ENCODE measurements around the gene ATP13A4.
"Not testable (repeated sequence)": the region's sequence is repeated elsewhere in the genome, so short reads cannot be mapped to it uniquely, and the experiment has no call there.

Gene ATP13A4

DNA sequence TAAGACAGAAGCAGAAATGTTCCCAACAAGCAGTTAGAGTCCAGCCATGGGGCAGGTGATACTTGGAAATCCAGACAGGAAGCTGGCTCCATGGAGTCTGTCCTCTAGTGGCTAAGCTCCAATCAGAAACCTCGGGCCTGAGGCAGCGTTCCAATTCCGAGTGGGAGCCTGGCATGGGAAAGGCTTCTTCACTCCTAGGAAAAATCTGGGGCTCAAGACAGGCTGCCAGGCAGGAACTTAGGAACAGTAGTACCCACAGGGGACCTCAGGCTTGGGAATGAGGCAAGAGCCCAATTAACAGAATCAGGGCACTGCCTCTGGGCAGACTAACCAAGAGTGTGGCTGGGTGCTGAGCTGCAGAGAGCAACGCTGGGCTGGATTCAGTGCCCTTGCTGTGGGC, 6.2 kb upstream of the ATP13A4 start:
- no peak for FAIRE-seq
- DNase-seq (ENCODE audit: low spot score), result no peak

DNA sequence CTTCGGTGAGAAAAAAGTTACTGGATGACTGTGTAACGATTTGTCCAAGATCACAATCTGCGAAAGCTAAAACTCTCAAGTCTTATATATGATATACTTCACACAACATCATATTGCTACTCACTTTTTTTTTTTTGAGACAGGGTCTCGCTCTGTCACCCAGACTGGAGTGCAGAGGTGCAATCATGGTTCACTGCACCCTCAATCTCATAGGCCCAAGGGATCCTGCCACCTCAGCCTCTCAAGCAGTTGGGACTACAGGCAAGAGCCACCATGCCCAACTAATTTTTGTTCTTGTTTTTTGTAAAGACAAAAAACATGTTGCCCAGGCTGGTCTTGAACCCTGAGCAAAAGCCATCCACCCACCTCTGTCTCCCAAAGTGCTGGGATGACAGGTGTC, 5.4 kb upstream of the ATP13A4 start:
- no peak for FAIRE-seq
- DNase-seq (ENCODE audit: low spot score), result no peak

DNA sequence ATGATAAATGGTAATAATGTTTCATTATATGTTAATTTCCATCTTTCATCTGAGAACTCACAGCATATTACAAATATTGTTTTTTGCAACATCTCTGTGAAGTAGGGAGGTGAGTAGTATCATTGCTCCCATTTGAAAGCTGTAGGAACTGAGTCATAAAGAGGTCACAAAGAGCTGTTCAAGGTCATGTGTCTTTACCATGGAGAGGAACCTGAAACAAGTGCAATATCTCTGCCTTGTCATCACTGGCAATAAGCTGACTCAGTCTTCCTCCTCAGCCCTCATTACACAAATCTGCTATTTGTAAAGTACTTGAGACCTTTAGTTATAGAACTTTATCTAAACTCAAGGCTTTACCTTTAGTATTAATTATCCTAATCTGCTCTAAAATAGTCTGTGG, 4.4 kb upstream of the ATP13A4 start:
- FAIRE-seq (no peak), DNase-seq (ENCODE audit: low spot score) (no peak)

DNA sequence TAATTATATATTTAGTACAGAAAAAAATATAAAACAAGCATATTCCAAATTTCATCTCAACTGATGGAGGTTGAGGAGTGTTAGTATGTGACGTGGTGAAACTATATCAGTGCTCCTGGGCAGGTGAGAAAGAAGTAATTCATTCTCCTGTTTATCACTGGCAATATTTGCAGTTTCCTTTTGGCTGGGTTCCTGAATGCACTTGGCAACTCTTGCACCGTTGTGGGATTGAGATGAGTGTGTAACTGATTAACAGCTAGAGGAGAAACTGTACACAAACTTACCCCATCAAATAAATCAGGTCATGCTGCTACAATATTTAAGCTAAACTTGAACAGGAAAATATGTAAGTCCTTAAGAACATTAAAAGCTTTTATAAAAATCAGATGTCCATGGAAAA, 2.1 kb upstream of the ATP13A4 start:
- DNase-seq (ENCODE audit: low spot score) (no peak), FAIRE-seq (no peak)

DNA sequence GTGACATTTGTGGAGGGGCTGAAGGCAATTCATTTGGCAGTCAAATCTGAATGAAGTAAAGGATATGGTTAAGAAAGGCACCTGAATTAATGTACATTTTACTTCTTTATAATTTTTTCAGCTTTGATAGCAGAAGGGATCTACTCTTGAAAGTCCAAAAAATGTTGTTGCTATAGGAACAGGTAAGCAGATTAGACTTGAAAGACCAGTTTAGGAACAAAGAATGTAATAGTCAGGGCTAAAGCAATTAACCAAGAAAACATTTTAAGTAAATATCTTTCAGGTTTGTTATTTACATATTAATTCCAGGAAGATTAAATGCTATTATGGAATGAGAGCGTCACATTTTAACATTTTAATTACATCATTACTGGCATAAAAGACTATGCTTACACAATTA, 1.1 kb downstream of the ATP13A4 start:
- FAIRE-seq, result no peak

DNA sequence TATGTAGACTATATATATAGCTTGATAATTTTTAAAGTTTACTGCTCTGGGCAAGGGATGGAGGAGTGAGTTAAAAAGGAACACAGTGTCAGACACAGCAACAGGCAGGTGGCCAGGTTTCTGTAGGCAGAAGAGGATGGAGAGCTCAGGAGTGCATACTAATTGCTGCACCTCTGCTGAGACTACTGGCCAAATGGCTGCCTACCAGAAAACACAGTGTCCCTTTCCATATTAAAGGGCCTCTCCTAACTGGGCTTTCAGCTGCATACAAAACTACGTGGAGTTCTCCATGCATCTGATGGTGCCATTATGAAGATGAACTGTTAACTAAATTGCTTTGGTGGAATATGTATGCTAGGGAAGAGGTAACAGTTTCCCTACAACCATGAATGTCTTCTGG, 1.8 kb downstream of the ATP13A4 start:
- FAIRE-seq, result no peak
- DNase-seq (ENCODE audit: low spot score), result no peak

More for the DNA sequence above, 1.1 kb downstream of the ATP13A4 start:
- no peak for DNase-seq (ENCODE audit: low spot score)

DNA sequence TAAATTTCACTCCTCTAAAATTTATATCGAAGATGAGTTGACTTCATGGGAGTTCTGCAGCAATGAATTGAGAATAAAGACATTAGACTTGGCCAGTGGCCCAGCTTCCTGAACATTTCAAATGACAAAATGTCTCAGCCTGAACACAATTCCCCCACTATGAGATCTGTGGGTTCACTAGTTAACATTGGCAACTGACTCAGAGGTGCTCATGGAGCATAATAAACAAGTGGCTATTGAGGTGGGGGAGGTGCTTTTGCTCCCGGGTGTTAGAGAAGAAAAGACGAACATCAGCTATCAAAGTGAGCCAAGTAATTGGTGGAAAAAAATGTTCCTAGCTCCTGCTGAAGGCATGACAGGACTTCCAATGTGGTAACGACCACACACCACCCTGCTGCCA, 6.3 kb downstream of the ATP13A4 start:
- DNase-seq (ENCODE audit: low spot score), result no peak
- FAIRE-seq, result no peak

DNA sequence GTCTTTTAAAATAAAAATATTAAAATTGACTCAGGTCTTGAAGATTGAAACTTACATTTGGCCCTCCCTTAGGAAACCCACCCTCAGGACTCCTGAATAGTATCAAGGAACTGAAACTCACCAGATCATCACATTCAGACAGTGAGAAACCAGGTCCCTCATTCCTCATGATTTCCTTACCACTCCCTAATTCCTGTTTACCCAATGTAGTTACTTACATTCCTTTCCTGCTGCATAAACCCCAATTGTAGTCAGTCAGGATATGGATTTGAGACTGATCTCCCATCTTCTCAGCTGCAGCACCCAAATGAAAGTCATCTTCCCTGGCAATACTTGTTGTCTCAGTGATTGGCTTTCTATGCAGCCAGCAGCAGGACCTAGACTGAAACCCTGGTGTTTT, 8.6 kb downstream of the ATP13A4 start:
- FAIRE-seq (no peak), DNase-seq (ENCODE audit: low spot score) (no peak)

DNA sequence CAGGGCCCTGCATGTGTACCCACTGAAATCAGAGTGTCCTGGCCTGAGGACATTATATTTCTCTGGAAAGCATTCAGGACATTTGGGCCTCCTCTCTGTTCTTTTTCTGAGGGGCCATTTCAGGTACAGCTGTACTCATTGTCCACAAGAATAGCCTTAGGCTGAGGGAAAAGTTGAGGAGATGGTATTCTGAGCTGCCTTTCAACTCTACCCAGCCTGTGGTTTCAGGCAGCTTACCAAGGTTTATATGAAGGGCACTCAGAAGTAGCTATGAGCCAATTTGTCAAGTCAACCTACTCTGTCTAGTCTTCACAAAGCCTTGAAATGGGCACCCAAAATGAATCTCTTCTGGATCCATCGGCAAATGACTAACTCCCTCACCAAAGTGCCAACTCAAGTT, 9.4 kb downstream of the ATP13A4 start:
- DNase-seq (ENCODE audit: low spot score) (no peak), FAIRE-seq (no peak)

DNA sequence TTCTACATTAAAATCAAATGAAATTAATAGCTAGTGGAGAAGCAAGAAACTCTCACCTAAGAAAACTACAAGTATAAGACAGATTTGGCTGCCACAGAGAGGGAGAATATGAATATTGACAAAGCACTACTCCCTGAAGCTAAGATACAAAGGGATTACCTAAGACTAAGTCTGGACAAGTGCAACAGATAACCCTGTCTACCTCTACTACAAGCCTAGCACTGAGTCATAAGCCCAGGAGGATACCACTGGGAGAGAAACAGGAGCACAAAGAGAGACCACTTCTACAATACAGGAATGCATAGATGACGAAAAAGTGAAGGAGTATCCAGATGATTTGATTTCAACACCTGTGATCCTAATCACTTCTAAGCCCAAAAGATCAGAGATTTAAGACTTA, 10.4 kb downstream of the ATP13A4 start:
- FAIRE-seq, result no peak

DNA sequence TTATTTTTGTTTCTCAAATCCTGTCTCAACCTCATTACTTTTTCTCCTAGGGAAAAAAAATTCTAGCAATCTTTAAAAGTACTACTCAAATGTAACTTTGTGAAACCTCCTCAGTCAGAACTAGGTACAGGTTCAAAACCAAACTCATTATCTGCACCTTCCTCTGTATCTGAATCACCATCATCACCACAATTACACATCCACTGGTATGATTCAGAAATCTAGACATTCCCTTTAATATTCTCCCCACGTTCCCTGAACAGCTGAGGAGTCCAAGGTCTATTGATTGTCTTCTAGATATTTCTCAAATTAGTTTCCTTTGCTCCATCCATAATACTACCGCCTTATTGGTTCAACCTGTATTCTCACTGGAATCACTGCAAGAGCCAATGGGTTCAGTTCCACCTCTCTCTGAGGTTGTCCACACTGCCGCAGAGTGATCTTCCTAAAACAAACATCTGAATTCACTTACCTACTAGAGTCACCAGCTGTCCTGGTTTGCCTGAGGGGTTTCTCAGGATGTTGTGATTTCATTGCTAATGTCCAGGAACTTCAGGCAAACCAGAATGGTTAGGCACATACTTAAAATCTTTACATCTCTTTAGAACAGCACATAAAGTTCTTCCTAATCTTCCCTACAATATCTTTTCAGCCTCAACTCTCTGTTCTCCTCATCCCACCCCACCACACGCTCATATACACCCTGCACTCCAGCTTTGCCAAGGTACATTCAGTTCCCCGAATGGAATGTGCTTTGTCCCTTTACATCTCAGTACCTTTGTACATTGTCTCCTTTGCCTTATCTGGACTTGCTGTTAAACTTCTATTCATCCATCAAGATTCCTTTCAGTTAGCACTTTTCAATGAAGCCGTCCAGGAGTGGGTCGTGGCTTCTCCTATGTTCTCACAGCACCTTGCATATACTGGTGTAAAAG, 24.2 kb downstream of the ATP13A4 start:
- FAIRE-seq (no peak), DNase-seq (ENCODE audit: low spot score) (no peak)

More for the DNA sequence above, 10.4 kb downstream of the ATP13A4 start:
- DNase-seq (ENCODE audit: low spot score), result no peak

DNA sequence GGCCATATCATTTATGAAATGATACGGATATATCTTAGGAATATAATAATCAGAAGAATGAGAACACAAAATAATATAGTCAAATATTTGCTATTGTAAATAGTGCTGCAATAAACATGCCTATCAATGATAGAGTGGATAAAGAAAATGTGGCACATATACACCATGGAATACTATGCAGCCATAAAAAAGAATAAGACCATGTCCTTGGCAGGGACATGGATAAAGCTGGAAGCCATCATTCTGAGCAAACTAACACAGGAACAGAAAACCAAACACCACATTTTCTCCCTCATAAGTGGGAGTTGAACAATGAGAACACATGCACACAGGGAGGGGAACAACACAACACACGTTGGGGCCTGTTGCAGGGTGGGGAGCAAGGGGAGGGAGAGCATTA, 28.6 kb downstream of the ATP13A4 start:
- not testable (repeated sequence) for FAIRE-seq; DNase-seq (ENCODE audit: low spot score)

DNA sequence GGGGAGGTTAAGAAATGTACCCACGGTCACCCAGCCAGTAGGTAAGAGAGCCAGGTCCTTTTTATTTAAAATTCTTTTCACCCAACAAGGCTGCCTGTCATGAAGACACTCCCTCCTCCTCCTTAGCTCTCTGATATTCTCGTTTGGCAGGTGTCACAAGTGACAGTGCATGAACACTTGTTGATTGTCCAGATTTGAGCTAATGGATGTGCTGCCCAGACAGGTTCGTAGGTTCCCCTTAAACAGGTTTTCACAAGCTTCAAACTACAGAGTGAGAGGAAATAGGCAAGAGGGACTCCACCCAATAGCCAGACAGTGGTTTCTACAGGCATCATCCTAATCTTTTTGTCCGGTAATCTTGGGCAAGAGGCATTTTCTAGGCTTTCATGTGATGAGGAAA, 32.2 kb downstream of the ATP13A4 start:
- DNase-seq (ENCODE audit: low spot score), result no peak
- no peak for FAIRE-seq

DNA sequence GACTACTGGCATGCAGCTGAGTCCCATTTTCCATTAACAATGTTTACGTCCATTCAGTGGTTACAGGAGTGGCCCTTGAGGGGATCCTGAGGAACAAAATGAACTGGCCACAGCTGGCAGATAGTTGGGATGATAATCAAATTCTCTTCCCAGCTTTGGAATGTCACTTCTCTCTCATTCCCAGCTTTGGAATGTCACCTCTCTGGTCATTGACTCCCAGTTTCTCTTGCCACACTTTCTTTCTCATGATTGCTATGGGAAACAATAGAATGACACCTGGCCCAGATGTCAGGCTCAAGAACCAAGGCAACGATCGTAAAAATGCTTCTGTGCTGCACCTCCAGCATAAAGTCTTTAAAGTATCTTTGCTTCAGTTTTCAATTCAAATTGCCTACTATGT, 34.0 kb downstream of the ATP13A4 start:
- no peak for FAIRE-seq
- no peak for DNase-seq (ENCODE audit: low spot score)

DNA sequence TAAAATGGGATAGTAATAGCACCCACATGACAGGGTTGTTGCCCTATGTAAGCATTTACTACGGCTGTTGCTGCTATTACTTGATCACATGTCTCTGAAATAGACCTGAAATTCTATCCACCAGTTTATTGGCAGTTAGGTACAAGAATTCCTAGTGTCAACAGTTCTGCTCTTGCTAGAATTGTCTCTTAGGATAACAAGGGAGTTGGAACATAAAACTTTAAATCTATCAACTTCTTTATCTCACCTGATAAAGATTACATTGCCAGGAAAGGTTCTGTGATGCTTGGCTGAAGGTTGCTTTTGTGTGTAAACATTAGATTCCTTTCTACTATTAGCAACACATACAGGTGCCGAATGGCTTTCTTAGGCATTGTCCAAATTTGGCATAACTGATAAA, 38.7 kb downstream of the ATP13A4 start:
- DNase-seq (ENCODE audit: low spot score) (no peak), FAIRE-seq (no peak)

DNA sequence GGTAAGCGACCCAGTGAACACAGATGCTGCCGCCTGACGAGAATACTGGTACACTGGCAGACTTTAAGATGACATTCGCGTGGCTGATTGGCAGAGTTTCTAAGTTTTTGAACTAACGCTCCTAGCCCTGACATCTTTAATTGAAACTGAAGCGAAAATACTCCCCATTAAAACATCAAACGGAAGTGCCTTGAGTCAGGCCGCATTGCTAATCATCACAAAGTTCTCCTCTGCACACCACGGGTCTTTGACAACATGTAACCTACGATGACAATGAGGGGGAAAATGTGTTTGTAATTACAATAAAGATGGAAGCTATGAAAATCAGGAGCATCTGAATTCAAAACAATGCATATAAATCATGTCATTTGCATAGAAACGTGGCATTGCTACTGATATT, 44.5 kb downstream of the ATP13A4 start:
- FAIRE-seq (no peak), DNase-seq (ENCODE audit: low spot score) (no peak)

DNA sequence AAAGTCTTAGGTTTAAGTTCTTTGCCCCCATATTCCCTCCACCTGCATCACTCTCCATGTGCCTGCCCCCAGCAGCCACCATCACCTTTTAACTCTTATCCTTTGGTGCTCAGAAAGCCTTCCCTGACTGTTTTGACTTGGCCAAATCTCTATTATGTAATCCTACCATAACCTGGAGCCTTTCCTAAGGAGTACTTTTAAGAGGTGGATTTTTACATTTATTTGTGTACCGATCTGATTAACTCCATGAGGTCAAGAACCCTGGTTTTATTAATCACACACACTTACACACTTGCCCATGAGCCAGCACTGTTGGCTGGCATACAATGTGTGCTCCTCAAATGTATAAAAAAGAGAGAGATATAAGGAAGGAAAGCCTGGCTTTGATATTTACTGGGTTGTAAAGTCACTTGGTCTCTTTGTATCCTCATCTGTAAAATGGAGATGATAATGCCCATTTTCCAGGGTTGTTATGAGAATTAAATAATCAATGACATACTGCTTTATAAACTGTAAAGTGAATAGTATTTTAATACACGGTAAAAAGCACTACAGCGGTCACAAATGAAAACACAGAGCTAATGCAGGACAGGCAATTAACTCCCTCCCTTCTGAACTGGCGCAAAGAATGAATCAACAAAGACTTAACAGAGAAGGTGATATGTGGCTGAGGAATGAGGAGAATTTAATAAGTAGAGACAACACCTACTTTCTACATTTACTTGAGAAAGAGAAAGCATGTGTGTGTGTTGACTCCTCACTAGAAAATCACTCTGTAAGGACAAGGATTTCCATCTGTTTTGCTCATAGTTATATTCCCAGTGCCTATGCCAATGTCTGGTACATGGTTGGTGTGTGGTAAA, 45.4 kb downstream of the ATP13A4 start:
- FAIRE-seq (no peak), DNase-seq (ENCODE audit: low spot score) (no peak)

DNA sequence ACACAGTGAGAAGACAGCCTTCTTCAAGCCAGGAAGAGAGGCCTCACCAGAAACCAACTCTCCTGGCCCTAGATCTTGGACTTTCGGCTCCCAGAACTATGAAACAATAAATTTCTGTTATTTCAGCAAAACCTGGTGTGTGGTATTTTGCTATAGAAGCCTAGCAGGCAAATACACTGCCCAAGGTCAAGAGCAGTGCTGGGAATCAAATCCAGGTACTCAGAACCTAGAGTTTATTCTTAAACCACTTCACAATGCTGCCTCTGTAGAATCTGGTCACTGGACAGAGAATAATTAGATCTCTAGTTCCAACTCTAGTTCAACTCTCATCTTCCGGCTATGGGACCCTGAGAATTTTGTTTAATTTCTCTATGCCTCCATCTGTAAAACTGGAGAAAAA, 46.6 kb downstream of the ATP13A4 start:
- no peak for DNase-seq (ENCODE audit: low spot score)
- no peak for FAIRE-seq

DNA sequence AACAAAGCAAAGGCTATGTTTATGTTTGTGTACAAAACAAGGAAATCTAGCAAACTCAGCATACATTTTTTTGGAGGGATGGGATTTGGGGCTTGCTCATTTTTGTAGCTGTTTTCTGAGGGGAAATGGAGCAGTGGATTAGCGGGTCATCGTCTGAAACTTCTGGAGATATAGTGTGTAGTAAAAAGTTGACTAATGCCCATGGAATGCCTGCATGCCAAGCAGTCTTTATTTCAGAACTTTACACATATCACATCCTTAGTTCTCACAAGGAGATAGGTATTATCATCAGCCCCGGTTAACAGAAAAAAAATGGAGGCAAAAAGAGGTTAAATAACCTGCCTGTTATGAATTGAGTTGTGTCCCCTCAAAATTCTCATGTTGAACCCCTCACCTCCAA, 47.1 kb downstream of the ATP13A4 start:
- FAIRE-seq (no peak), DNase-seq (ENCODE audit: low spot score) (no peak)

DNA sequence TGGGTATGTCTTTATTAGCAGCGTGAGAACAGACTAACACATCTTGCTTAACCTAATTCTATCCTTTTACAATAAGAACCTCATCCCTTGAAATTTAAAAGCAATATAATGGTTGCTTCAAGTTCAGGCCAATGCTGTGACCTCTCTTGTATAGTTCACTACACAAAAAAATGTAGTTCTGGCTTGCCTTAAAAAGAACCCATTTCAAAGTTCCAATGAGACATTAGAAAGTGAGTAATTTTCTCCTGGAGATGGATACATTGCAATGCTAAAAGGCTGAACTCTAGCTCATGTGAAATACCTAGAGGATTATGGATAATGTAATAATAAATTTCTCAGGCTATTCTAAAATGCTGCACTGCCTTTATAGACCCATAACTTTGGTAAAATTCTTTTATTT, 47.8 kb downstream of the ATP13A4 start:
- no peak for FAIRE-seq
- no peak for DNase-seq (ENCODE audit: low spot score)

DNA sequence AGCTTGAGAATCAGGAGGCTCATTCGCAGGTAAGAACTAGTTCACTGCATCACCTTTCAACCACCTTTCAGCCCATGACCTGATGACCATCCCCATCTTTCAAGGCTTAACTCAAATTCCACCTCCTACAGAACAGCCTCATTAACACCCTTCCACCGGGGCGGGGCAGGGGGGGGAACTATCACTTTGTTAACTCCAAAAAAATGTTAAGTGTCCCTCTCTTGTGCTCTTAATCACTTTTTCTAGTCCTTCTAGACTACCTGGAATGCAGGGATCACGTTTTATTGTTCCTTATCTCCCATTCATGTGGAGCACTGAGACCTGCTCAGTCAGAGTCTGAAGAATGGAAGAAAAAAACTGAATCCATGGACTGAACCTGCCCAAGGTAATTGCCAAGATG, 51.8 kb downstream of the ATP13A4 start:
- FAIRE-seq, result no peak

DNA sequence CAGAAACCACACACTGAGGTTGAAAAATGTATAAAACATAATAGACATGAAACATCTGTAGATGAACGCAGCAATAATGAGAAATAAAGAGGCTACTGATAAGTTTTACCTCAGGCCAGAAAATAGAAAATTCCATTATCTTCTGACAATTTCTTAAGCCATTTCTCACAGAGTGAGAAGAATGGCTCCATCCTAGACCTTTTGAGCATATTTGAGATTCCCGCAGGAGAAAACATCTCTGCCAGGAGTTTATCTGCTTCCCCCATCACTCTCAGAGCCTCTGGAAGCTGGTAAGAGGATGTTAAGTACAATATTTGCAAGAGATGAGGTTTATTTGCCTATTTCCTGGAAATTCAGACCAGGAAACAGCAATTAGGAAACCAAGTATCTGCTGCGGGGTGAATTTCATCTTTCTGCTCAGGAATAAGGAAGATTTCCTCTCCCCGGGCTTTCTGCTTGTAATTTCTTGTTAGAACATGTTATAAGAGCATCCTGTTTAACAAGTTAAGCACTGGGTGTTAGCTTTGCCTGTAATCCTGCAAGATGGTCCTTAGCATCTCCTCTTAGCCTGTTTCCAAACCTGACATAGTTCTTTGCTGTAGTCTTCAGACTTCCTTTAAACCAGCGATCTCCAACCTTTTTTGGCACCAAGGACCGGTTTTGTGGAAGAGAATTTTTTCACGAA, 54.8 kb downstream of the ATP13A4 start:
- FAIRE-seq, result no peak
- DNase-seq (ENCODE audit: low spot score), result no peak

More for the DNA sequence above, 51.8 kb downstream of the ATP13A4 start:
- DNase-seq (ENCODE audit: low spot score), result no peak

All from RCC 7860 (cell line).